CD14-positive monocyte (primary cell): ENCODE results near the gene LIN7A. TPM values are rescaled to one million over a fixed set of nuclear protein-coding genes. Genes with fewer than 3 reads are reported as not detected.

Experiments
- DNase-seq, 3 donors: peaks; one replicate each; pipeline ENCODE4 v3.0.0-alpha.2; 2011 to 2022
- H2AFZ ChIP-seq: 2 replicates; pipeline ENCODE4 v1.6.0; 2012; ENCODE audit warnings: mild to moderate bottlenecking, low read depth, low read length, inconsistent platforms; ENCODE audit not compliant: insufficient read depth, poor library complexity, severe bottlenecking
- H3K27ac ChIP-seq, 2 donors: 1 replicate in 1 of 2; 2 replicates in 1 of 2; pipeline ENCODE4 v1.5.1; 2012 to 2013; ENCODE audit warnings: low read length in 2 of 2, control low read depth in 1 of 2, inconsistent platforms in 1 of 2, low read depth in 1 of 2, mild to moderate bottlenecking in 1 of 2
- H3K27me3 ChIP-seq, 2 donors: one replicate each; pipeline versions ENCODE4 v1.6.0 to v1.6.1; 2011 to 2013; ENCODE audit warnings: low read length in 2 of 2; ENCODE audit not compliant: control insufficient read depth in 2 of 2, insufficient read depth in 2 of 2
- H3K36me3 ChIP-seq, 2 donors: replicated peaks in 1 of 2; 1 replicate in 1 of 2; 2 replicates in 1 of 2; pipeline versions ENCODE4 v1.5.1 to v1.6.1; 2012 to 2013; ENCODE audit warnings: low read length in 2 of 2, control low read depth in 1 of 2, inconsistent platforms in 1 of 2, mild to moderate bottlenecking in 1 of 2; ENCODE audit not compliant: insufficient read depth in 2 of 2, control insufficient read depth in 1 of 2
- H3K4me1 ChIP-seq, 2 donors: 1 replicate in 1 of 2; 2 replicates in 1 of 2; pipeline versions ENCODE4 v1.5.1 to v1.6.1; 2012 to 2013; ENCODE audit warnings: low read length in 2 of 2, control low read depth in 1 of 2, inconsistent platforms in 1 of 2, mild to moderate bottlenecking in 1 of 2, moderate library complexity in 1 of 2; ENCODE audit not compliant: insufficient read depth in 2 of 2, control insufficient read depth in 1 of 2
- H3K4me2 ChIP-seq: replicated peaks from 2 replicates; pipeline ENCODE3; 2012; ENCODE audit warnings: low read length, moderate library complexity, mild to moderate bottlenecking; ENCODE audit not compliant: poor library complexity, severe bottlenecking; ENCODE audit errors: extremely low read depth
- H3K4me3 ChIP-seq, 3 experiments: fragments of 200-600 bp in 1 of 3; sonication (generic) in 1 of 3; replicated peaks in 1 of 3; 1 replicate in 2 of 3; 2 replicates in 1 of 3; pipeline ENCODE4 v1.5.1; 2011 to 2013; ENCODE audit warnings: low read length in 3 of 3, mild to moderate bottlenecking in 3 of 3, control low read depth in 2 of 3, low read depth in 2 of 3, inconsistent platforms in 1 of 3, moderate library complexity in 1 of 3
- H3K79me2 ChIP-seq: 2 replicates; pipeline ENCODE4 v1.6.0; 2012; ENCODE audit warnings: mild to moderate bottlenecking, control low read depth, inconsistent platforms, low read length, moderate library complexity; ENCODE audit not compliant: insufficient read depth
- H3K9ac ChIP-seq: 2 replicates; pipeline ENCODE4 v1.6.0; 2017; ENCODE audit warnings: low read length, mild to moderate bottlenecking; ENCODE audit not compliant: insufficient read depth, poor library complexity, severe bottlenecking
- H3K9me3 ChIP-seq, 2 donors: replicated peaks in 1 of 2; 1 replicate in 1 of 2; 2 replicates in 1 of 2; pipeline versions ENCODE4 v1.5.1 to v1.6.1; 2012 to 2013; ENCODE audit warnings: low read length in 2 of 2, control low read depth in 1 of 2; ENCODE audit not compliant: control insufficient read depth in 1 of 2, insufficient read depth in 1 of 2
- H4K20me1 ChIP-seq: 2 replicates; pipeline ENCODE4 v1.6.0; 2012; ENCODE audit warnings: mild to moderate bottlenecking, low read length, control low read depth, moderate library complexity; ENCODE audit not compliant: insufficient read depth
- H3K27ac Mint-ChIP-seq, 7 donors: one replicate each; pipeline ENCODE4 v1.8.0; 2020; ENCODE audit warnings: mild to moderate bottlenecking in 7 of 7, mixed read lengths in 7 of 7, moderate library complexity in 6 of 7, inconsistent platforms in 2 of 7
- H3K27me3 Mint-ChIP-seq, 3 donors: one replicate each; pipeline ENCODE4 v1.8.0; 2021 to 2022; ENCODE audit warnings: low read depth in 3 of 3, mild to moderate bottlenecking in 3 of 3, mixed read lengths in 3 of 3, moderate library complexity in 3 of 3, inconsistent platforms in 1 of 3
- H3K36me3 Mint-ChIP-seq, 2 donors: one replicate each; pipeline ENCODE4 v1.8.0; 2020; ENCODE audit warnings: mixed read lengths in 2 of 2, inconsistent platforms in 1 of 2, mild to moderate bottlenecking in 1 of 2
- H3K4me1 Mint-ChIP-seq: one replicate; pipeline ENCODE4 v1.8.0; 2020; ENCODE audit warnings: mild to moderate bottlenecking, mixed read lengths
- H3K4me3 Mint-ChIP-seq, 2 donors: one replicate each; pipeline ENCODE4 v1.8.0; 2020; ENCODE audit warnings: mild to moderate bottlenecking in 2 of 2, mixed read lengths in 2 of 2, moderate library complexity in 1 of 2
- H3K9me3 Mint-ChIP-seq, 7 donors: one replicate each; pipeline ENCODE4 v1.8.0; 2020 to 2022; ENCODE audit warnings: mixed read lengths in 7 of 7, mild to moderate bottlenecking in 6 of 7, moderate library complexity in 6 of 7, inconsistent platforms in 2 of 7
- CTCF ChIP-seq: fragments of 200-600 bp; IDR thresholded peaks from one replicate; pipeline ENCODE4 v1.8.0; 2022; ENCODE audit warnings: antibody characterized with exemption, mild to moderate bottlenecking
- WGBS: methylation state at CpG from one replicate; pipeline ENCODE4 v1.1.5; 2013; ENCODE audit warnings: missing lambda C conversion rate; ENCODE audit not compliant: insufficient coverage; 5-methylcytosine and 5-hydroxymethylcytosine counted together
- intact Hi-C, 2 donors: fragments of 100-400 bp; cut with micrococcal nuclease; formaldehyde crosslinking; loops; one replicate each; pipeline versions ENCODE4 v1.15.0 to v1.15.1; 2023
- polyA plus RNA-seq, 3 donors: library from polyadenylated mRNA; depleted of rRNA in 1 of 3; unstranded in 2 of 3; stranded (reverse) in 1 of 3; fragments of 300-500 nt in 2 of 3; fragments of >200 nt in 1 of 3; fragmentation: Illumina TruSeq in 2 of 3; gene quantifications; 1 replicate in 2 of 3; 2 replicates in 1 of 3; pipeline ENCODE4 v1.2.3, GENCODE V29; 2012 to 2021

LIN7A gene
- polyA plus RNA-seq, 3 donors = 8.0 to 16.6 (median 15.2) TPM

- WGBS = no CpG with 5 or more reads among the region's 4 CpGs
- intact Hi-C loops = no loop called here
Measured at GRCh38 chr12:80862531-80862930, 75.2 kb downstream of the LIN7A start.

GRCh38 chr12:80861641-80862378 is 75.9 kb downstream of the LIN7A start:
- no peak overlapping the region for H3K4me3 ChIP-seq
- Mint-ChIP-seq H3K4me1 (peaks cover 21% of the 10 kb centered on the region), H3K36me3 (peaks cover 7 to 12% of the 10 kb centered on the region in 2 donors), H3K27ac (peak overlapping the region in 1 of 7 donors; percentile 50), H3K4me3 (no peak overlapping the region), H3K27me3 (peaks cover 0 to 2% (median 0%) of the 10 kb centered on the region in 3 donors), H3K9me3 (no peaks in the 10 kb centered on the region)
- H3K9me3 ChIP-seq = no peaks in the 10 kb centered on the region
- H3K9ac ChIP-seq = no peak overlapping the region
- no peak for TF ChIP-seq CTCF
- DNase-seq = peak in 1 of 3 donors; percentile 8
- intact Hi-C loops = no loop called here
- H3K4me2 ChIP-seq = no peak overlapping the region
- H3K36me3 ChIP-seq = no peaks in the 10 kb centered on the region
- WGBS = 100% methylated on average over 1 of the region's 2 CpGs
- H3K27me3 ChIP-seq = no peaks in the 10 kb centered on the region
- peaks cover 14% of the 10 kb centered on the region for H3K79me2 ChIP-seq
- H3K27ac ChIP-seq = peak overlapping the region in 1 of 2 donors; percentile 8
- H2AFZ ChIP-seq = no peak overlapping the region
- H4K20me1 ChIP-seq = peaks cover 4% of the 10 kb centered on the region
- peaks cover 2 to 9% of the 10 kb centered on the region in 2 donors for H3K4me1 ChIP-seq

More at GRCh38 chr12:80862531-80862930, 75.2 kb downstream of the LIN7A start:
- no peak overlapping the region for H3K27ac Mint-ChIP-seq
- Histone ChIP-seq H3K36me3 (no peaks in the 10 kb centered on the region), H3K4me2 (no peak overlapping the region), H3K4me3 (no peak overlapping the region), H3K79me2 (peaks cover 14% of the 10 kb centered on the region), H4K20me1 (peaks cover 4% of the 10 kb centered on the region), H3K9ac (no peak overlapping the region), H3K4me1 (peaks cover 2 to 9% of the 10 kb centered on the region in 2 donors), H2AFZ (no peak overlapping the region), H3K27ac (no peak overlapping the region), H3K27me3 (no peaks in the 10 kb centered on the region), H3K9me3 (no peaks in the 10 kb centered on the region)
- H3K4me1 Mint-ChIP-seq = peaks cover 21% of the 10 kb centered on the region
- no peak overlapping the region for H3K4me3 Mint-ChIP-seq
- no peak for DNase-seq
- H3K27me3 Mint-ChIP-seq = peaks cover 0 to 2% (median 0%) of the 10 kb centered on the region in 3 donors
- H3K9me3 Mint-ChIP-seq = no peaks in the 10 kb centered on the region
- no peak for TF ChIP-seq CTCF
- peaks cover 7 to 15% of the 10 kb centered on the region in 2 donors for H3K36me3 Mint-ChIP-seq
